Smooth muscle cell of the brain vasculature (primary cell): ENCODE results near the gene DCAF11.
"Not testable (repeated sequence)": the region's sequence is repeated elsewhere in the genome, so short reads cannot be mapped to it uniquely, and the experiment has no call there.

ENCODE experiments used
- DNase-seq: peaks from one replicate; pipeline ENCODE4 v3.0.0-alpha.2; 2012; ENCODE audit warnings: low read depth, low spot score

Gene DCAF11

GRCh38 chr14:24096545-24097181 lies 17.9 kb upstream of the DCAF11 start:
- no peak for DNase-seq

GRCh38 chr14:24098229-24098926 lies 16.2 kb upstream of the DCAF11 start:
- no peak for DNase-seq

DNA sequence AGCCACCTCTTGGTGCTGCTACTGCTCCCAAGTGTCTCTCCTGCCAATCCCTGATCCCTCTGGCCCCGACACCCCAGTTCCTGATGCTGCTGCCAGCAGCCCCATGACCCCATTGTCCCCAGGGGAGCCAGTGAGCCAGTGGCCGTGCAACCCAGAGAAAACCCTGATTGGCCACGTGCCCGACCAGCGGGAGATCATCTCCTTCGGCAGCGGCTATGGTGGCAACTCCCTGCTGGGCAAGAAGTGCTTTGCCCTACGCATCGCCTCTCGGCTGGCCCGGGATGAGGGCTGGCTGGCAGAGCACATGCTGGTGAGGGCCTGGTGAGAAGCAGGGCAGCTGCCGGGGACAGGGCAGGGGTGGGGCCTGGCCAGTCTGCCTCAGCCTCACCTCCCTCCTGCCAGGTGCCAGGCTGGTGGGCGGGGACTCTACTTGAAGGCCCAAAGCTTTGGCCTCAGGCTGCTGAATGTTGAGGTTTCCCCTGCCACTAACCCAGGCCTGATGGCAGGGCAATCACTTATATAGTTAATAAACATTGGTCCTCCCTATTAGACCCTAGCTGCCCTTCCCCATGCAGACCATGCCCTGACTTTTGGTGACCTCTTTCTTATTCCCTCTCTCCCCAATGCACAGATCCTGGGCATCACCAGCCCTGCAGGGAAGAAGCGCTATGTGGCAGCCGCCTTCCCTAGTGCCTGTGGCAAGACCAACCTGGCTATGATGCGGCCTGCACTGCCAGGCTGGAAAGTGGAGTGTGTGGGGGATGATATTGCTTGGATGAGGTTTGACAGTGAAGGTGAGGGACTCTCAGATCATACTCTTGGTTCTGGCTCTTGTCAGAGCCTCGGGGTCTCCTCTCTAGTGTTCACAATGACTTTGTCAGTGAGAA lies 15.4 kb upstream of the DCAF11 start:
- DNase-seq: no peak

- no peak for DNase-seq
Observed at GRCh38 chr14:24100197-24100981, 14.2 kb upstream of the DCAF11 start.

- no peak for DNase-seq
Observed at GRCh38 chr14:24100982-24101494, 13.5 kb upstream of the DCAF11 start.

DNA sequence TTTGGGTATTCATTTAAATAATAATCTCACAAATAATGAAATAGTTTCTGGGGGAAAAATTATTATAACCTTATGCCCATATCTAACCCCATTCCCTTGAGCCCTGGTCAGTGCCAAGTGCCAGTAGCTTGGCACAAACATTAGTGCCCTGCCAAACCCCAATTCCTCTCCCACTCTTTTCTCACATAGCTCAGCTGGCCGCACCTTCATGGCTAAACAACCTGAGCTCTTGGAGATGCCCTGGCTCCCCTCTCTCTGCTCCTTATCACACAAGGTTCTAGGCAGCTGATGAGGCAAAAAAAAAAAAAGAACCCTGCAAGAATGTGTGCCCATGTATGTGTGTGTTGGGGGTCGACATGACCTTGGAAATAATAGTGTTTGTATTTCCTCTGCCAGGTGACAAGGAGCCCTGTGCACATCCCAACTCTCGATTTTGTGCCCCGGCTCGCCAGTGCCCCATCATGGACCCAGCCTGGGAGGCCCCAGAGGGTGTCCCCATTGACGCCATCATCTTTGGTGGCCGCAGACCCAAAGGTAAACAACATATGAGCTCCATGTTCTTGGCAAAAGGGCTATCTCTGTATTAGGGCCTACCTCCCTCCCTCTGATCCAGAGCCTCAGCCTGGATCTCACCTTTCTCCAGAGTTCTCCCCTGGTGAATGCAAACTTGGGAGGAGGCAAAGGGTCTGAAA lies 12.1 kb upstream of the DCAF11 start:
- DNase-seq: no peak

GRCh38 chr14:24103451-24103850 lies 11.1 kb upstream of the DCAF11 start:
- DNase-seq: no peak

DNA sequence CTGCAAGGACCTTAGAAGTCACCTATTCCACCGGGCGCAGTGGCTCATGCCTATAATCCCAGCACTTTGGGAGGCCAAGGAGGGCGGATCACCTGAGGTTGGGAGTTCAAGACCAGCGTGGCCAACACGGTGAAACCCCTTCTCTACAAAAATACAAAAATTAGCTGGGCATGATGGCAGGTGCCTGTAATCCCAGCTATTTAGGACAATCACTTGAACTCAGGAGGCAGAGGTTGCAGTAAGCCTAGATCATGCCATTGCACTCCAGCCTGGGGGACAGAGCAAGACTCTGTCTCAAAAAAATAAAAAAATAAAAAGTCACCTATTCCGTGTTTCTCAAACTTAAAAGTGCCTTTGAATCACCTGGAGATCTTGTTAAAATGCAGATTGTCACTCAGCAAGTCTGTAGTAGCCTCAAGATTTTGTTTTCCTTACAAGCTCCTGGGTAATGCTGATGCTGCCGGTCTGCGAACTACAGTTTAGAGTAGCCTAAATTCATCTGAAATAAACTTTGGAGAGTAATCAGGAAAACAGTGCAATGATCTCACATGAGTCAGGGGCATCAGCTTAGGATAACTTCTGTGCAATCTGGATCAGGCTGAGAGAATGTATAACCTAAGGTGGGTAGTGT lies 8.9 kb upstream of the DCAF11 start:
- not testable (repeated sequence) for DNase-seq

GRCh38 chr14:24106672-24107271 lies 7.8 kb upstream of the DCAF11 start:
- DNase-seq: no peak

- no peak for DNase-seq
Observed at GRCh38 chr14:24108336-24108874, 6.2 kb upstream of the DCAF11 start.

- DNase-seq: no peak
Observed at GRCh38 chr14:24110060-24110459, 4.5 kb upstream of the DCAF11 start.

- no peak for DNase-seq
Observed at GRCh38 chr14:24110523-24110922, 4.1 kb upstream of the DCAF11 start.

GRCh38 chr14:24113379-24113800 lies 1.2 kb upstream of the DCAF11 start:
- DNase-seq: no peak

- DNase-seq: peak; percentile 54
Observed at GRCh38 chr14:24113801-24114531, 611 bp upstream of the DCAF11 start.

- DNase-seq: no peak
Observed at GRCh38 chr14:24115422-24116127, 998 bp downstream of the DCAF11 start.

GRCh38 chr14:24116128-24116814 lies 1.7 kb downstream of the DCAF11 start:
- DNase-seq: no peak

GRCh38 chr14:24117179-24117578 lies 2.6 kb downstream of the DCAF11 start:
- DNase-seq: no peak

- DNase-seq: no peak
Observed at GRCh38 chr14:24119691-24120090, 5.1 kb downstream of the DCAF11 start.
